NCI-H2081 (cell line): ENCODE measurements around the gene DEFB128.

Experiments used
- DNase-seq, 2 experiments: peaks; one replicate each; lab custom pipeline; 2025; lab: John Stamatoyannopoulos, UW

DEFB128 gene

DNA sequence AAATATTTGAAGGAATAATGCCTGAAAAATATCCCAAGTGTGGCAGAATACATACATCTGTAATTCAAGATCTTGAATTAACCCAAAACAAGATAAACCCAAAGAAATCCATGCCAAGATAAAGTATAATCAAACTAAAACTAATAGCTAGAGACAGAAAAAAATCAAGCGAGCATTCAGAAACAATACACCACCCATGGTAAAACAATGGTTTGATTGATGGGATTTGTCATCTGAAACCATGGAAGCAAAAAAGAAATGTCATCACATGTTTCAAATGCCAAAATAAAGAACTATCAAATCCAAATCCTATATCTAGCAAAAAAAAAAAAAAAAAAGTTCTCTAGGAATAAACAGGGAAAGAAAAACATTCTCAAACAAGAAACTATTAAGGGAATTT lies 37.4 kb downstream of the DEFB128 start:
- no peak for DNase-seq

DNA sequence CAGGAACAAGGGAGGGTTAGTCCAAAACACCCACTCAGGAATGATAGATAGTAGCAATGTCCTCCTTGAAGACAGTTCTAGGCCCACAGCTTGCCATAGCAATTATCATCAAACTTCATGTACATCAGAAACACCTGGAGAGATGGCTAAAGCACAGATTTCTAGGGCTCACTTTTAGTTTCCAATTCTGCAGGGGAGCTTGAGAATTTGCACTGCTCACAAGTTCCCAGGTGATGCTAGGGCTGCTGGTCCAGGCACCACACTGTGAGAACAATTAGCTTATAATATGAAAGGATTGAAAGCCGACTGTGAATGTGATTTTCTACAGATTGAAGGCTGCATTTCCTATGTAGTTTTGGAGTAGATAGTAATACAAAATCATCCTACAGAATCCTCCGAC lies 43.6 kb downstream of the DEFB128 start:
- no peak for DNase-seq

DNA sequence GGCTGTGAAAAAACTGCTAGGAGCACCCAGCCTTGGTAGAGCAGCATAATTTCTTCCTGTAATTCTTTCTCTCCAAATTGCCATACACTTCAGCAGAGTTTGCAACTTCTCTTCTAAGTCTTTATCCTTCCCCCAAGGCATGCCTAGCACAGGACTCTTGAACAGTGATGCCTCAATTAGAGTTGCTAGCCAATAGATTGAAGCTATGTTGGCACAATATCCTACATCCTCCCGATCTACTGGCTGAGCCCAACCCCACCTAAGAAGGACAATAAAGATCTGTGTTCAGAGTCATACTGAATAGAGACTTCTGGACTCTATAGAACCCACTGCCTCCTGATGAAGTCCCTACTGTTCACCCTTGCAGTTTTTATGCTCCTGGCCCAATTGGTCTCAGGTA lies 47.2 kb downstream of the DEFB128 start, which contains the start of gene DEFB126:
TSS of gene DEFB126 (plus strand) at position 301 of the 400 bp plus-strand sequence. CDS start at position 340, 39 bp downstream.
- DNase-seq, result no peak
